ENCODE measurements around the gene CTIF.

DNA sequence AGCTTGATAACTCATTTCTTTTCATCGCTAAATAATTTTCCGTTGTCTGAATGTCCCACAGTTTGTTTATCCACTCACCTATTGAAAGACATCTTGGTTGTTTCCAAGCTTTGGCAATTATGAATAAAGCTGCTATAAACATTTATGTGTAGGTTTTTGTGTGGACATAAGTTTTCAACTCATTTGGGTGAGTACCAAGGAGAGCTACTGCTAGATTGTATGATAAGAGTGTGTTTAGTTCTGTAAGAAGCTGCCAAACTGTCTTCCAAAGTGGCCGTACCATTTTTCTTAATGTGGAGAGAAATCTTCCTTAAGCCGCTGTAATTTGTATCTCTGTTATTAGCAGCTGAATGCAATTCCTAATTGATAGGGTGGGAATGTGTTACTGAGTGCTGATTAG lies 11.4 kb upstream of the CTIF start:
- TF ChIP-seq, protein P1, sequence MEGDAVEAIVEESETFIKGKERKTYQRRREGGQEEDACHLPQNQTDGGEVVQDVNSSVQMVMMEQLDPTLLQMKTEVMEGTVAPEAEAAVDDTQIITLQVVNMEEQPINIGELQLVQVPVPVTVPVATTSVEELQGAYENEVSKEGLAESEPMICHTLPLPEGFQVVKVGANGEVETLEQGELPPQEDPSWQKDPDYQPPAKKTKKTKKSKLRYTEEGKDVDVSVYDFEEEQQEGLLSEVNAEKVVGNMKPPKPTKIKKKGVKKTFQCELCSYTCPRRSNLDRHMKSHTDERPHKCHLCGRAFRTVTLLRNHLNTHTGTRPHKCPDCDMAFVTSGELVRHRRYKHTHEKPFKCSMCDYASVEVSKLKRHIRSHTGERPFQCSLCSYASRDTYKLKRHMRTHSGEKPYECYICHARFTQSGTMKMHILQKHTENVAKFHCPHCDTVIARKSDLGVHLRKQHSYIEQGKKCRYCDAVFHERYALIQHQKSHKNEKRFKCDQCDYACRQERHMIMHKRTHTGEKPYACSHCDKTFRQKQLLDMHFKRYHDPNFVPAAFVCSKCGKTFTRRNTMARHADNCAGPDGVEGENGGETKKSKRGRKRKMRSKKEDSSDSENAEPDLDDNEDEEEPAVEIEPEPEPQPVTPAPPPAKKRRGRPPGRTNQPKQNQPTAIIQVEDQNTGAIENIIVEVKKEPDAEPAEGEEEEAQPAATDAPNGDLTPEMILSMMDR (IDR thresholded peaks at IDR 0.05), result no peak
- no peak for TF ChIP-seq POLR2A (IDR thresholded peaks at IDR 0.05)

Measured in heart left ventricle (tissue), 13 donors.